HepG2 (cell line): Measurements from ENCODE around the gene VPS11. TPM values are rescaled to one million over a fixed set of nuclear protein-coding genes. Genes with fewer than 3 reads are reported as not detected.

Source experiments
- BATF2 ChIP-seq: sonication (generic); formaldehyde crosslinking; IDR thresholded peaks from 2 replicates; pipeline ENCODE4 v1.8.0; 2022; ENCODE audit warnings: mild to moderate bottlenecking, missing genetic modification reagents, moderate library complexity
- BRD4 ChIP-seq: sonication (generic); formaldehyde crosslinking; IDR thresholded peaks from 2 replicates; pipeline ENCODE4 v1.4.0; 2020; ENCODE audit warnings: missing genetic modification reagents
- ETV6 ChIP-seq: sonication (generic); formaldehyde crosslinking; conservative IDR thresholded peaks from 2 replicates; pipeline ENCODE4 v1.4.0; 2020; ENCODE audit warnings: missing genetic modification reagents
- KDM2A ChIP-seq: sonication (generic); formaldehyde crosslinking; IDR thresholded peaks from 2 replicates; pipeline ENCODE4 v1.4.0; 2020; ENCODE audit warnings: low read depth, missing genetic modification reagents, borderline replicate concordance
- RARA ChIP-seq: IDR thresholded peaks from 2 replicates; pipeline ENCODE4 v1.6.1; 2016; ENCODE audit warnings: missing genetic modification reagents, missing compliant biosample characterization
- SP140L ChIP-seq: sonication (generic); formaldehyde crosslinking; IDR thresholded peaks from 2 replicates; pipeline ENCODE4 v1.4.0; 2020; ENCODE audit warnings: missing genetic modification reagents, borderline replicate concordance
- SUZ12 ChIP-seq: fragments of 150-350 bp; IDR thresholded peaks from 2 replicates; pipeline ENCODE4 v1.6.1; 2014; ENCODE audit warnings: low read depth, low read length
- ZHX1 ChIP-seq: sonication (generic); formaldehyde crosslinking; IDR thresholded peaks from 2 replicates; pipeline ENCODE4 v1.8.1; 2022; ENCODE audit warnings: low read depth, mild to moderate bottlenecking, missing genetic modification reagents
- ZNF484 ChIP-seq: sonication (generic); formaldehyde crosslinking; IDR thresholded peaks from 2 replicates; pipeline ENCODE4 v1.5.1; 2020; ENCODE audit warnings: mild to moderate bottlenecking, low read depth, missing genetic modification reagents, borderline replicate concordance
- ZNF550 ChIP-seq: sonication (generic); formaldehyde crosslinking; IDR thresholded peaks from 2 replicates; pipeline ENCODE4 v1.4.0; 2020; ENCODE audit warnings: mild to moderate bottlenecking, missing genetic modification reagents, borderline replicate concordance
- ZNF691 ChIP-seq: sonication (generic); formaldehyde crosslinking; IDR thresholded peaks from 2 replicates; pipeline ENCODE4 v1.4.0; 2020; ENCODE audit warnings: missing genetic modification reagents, low read depth, mild to moderate bottlenecking, borderline replicate concordance
- ZNF772 ChIP-seq: sonication (generic); formaldehyde crosslinking; IDR thresholded peaks from 2 replicates; pipeline ENCODE4 v1.5.0; 2020; ENCODE audit warnings: mild to moderate bottlenecking, missing genetic modification reagents
- ZNF839 ChIP-seq: sonication (generic); formaldehyde crosslinking; IDR thresholded peaks from 2 replicates; pipeline ENCODE4 v1.4.0; 2020; ENCODE audit warnings: missing genetic modification reagents, mild to moderate bottlenecking, borderline replicate concordance
- ZNF883 ChIP-seq: sonication (generic); formaldehyde crosslinking; IDR thresholded peaks from 2 replicates; pipeline ENCODE4 v1.5.1; 2020; ENCODE audit warnings: mild to moderate bottlenecking, missing genetic modification reagents; ENCODE audit errors: not compliant biosample characterization
- polyA plus RNA-seq, 8 experiments: library from polyadenylated mRNA; depleted of rRNA in 3 of 8; stranded (reverse) in 7 of 8; unstranded in 1 of 8; fragments of >200 nt; fragmentation: Illumina TruSeq in 4 of 8; extraction: Trizol in 4 of 8; gene quantifications; 2 replicates each; pipeline versions ENCODE4 v1.2.1 to v1.2.3, GENCODE V29; 2011 to 2016; ENCODE audit warnings: low read depth in 4 of 8, missing spikeins in 1 of 8, mixed read lengths in 1 of 8; ENCODE audit not compliant: insufficient read depth in 1 of 8
- total RNA-seq, 5 experiments: library from RNA; depleted of rRNA; stranded (reverse); fragments of >200 nt; fragmentation: Illumina TruSeq; extraction: Trizol; gene quantifications; 2 replicates each; pipeline ENCODE4 v1.2.3, GENCODE V29; 2016; ENCODE audit warnings: low read depth in 1 of 5
- TF ChIP-seq, protein P1 (sequence below): sonication (generic); formaldehyde crosslinking; IDR thresholded peaks from 2 replicates; pipeline ENCODE4 v1.4.0; 2020; ENCODE audit warnings: missing genetic modification reagents, borderline replicate concordance
- TF ChIP-seq, protein P2 (sequence below): IDR thresholded peaks from 2 replicates; pipeline ENCODE4 v1.6.1; 2018; ENCODE audit warnings: missing genetic modification reagents, mild to moderate bottlenecking, missing compliant biosample characterization
- TF ChIP-seq, protein P3 (sequence below): sonication (generic); formaldehyde crosslinking; IDR thresholded peaks from 2 replicates; pipeline ENCODE4 v1.4.0; 2020; ENCODE audit warnings: missing genetic modification reagents
- TF ChIP-seq, protein P4 (sequence below): sonication (generic); formaldehyde crosslinking; IDR thresholded peaks from 2 replicates; pipeline ENCODE4 v1.4.0; 2020; ENCODE audit warnings: low read depth, mild to moderate bottlenecking, missing genetic modification reagents

The VPS11 gene
- total and polyA plus RNA-seq, 2 of the 13 experiments (the other 11 are each of a cell fraction or from before 2014, with no cell fraction given) = 13.7 to 21.6 TPM

GRCh38 chr11:119056421-119056999 is 11.1 kb upstream of the VPS11 start (continued):
- TF ChIP-seq ZNF691 = no peak
- TF ChIP-seq BRD4 = 0 out of 2 replicates have a peak, but pooled peaks have one; percentile 79
- TF ChIP-seq, protein P1, sequence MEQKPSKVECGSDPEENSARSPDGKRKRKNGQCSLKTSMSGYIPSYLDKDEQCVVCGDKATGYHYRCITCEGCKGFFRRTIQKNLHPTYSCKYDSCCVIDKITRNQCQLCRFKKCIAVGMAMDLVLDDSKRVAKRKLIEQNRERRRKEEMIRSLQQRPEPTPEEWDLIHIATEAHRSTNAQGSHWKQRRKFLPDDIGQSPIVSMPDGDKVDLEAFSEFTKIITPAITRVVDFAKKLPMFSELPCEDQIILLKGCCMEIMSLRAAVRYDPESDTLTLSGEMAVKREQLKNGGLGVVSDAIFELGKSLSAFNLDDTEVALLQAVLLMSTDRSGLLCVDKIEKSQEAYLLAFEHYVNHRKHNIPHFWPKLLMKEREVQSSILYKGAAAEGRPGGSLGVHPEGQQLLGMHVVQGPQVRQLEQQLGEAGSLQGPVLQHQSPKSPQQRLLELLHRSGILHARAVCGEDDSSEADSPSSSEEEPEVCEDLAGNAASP = no peak
- no peak for TF ChIP-seq SUZ12
- TF ChIP-seq ZNF883 (CRISPR knock-in tag) = peak; percentile 24
- TF ChIP-seq, protein P2, sequence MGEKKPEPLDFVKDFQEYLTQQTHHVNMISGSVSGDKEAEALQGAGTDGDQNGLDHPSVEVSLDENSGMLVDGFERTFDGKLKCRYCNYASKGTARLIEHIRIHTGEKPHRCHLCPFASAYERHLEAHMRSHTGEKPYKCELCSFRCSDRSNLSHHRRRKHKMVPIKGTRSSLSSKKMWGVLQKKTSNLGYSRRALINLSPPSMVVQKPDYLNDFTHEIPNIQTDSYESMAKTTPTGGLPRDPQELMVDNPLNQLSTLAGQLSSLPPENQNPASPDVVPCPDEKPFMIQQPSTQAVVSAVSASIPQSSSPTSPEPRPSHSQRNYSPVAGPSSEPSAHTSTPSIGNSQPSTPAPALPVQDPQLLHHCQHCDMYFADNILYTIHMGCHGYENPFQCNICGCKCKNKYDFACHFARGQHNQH (CRISPR knock-in tag) = no peak
- TF ChIP-seq KDM2A (CRISPR knock-in tag) = no peak
- 0 out of 2 replicates have a peak, but pooled peaks have one; percentile 44 for TF ChIP-seq ZNF550
- no peak for TF ChIP-seq SP140L (CRISPR knock-in tag)
- TF ChIP-seq ZNF839 (CRISPR knock-in tag) = 0 out of 2 replicates have a peak, but pooled peaks have one; percentile 80
- no peak for TF ChIP-seq ZHX1 (CRISPR knock-in tag)
- TF ChIP-seq BATF2 (CRISPR knock-in tag) = no peak
- TF ChIP-seq, protein P3, sequence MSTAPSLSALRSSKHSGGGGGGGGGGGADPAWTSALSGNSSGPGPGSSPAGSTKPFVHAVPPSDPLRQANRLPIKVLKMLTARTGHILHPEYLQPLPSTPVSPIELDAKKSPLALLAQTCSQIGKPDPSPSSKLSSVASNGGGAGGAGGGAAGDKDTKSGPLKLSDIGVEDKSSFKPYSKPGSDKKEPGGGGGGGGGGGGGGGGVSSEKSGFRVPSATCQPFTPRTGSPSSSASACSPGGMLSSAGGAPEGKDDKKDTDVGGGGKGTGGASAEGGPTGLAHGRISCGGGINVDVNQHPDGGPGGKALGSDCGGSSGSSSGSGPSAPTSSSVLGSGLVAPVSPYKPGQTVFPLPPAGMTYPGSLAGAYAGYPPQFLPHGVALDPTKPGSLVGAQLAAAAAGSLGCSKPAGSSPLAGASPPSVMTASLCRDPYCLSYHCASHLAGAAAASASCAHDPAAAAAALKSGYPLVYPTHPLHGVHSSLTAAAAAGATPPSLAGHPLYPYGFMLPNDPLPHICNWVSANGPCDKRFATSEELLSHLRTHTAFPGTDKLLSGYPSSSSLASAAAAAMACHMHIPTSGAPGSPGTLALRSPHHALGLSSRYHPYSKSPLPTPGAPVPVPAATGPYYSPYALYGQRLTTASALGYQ (CRISPR knock-in tag) = no peak
- TF ChIP-seq ZNF484 = no peak
- TF ChIP-seq, protein P4, sequence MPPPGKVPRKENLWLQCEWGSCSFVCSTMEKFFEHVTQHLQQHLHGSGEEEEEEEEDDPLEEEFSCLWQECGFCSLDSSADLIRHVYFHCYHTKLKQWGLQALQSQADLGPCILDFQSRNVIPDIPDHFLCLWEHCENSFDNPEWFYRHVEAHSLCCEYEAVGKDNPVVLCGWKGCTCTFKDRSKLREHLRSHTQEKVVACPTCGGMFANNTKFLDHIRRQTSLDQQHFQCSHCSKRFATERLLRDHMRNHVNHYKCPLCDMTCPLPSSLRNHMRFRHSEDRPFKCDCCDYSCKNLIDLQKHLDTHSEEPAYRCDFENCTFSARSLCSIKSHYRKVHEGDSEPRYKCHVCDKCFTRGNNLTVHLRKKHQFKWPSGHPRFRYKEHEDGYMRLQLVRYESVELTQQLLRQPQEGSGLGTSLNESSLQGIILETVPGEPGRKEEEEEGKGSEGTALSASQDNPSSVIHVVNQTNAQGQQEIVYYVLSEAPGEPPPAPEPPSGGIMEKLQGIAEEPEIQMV (CRISPR knock-in tag) = no peak; the same call in 1 of the 2 replicates
- peak; percentile 83; the same call in 1 of the 2 replicates for TF ChIP-seq ETV6 (CRISPR knock-in tag)
- TF ChIP-seq ZNF772 (CRISPR knock-in tag) = no peak
- no peak for TF ChIP-seq RARA (CRISPR knock-in tag)
